SH-SY5Y (cell line): ENCODE measurements around the gene KIAA1958.

Source experiments
- GATA2 ChIP-seq: IDR thresholded peaks from 2 replicates; pipeline ENCODE4 v1.6.1; 2011; ENCODE audit warnings: mild to moderate bottlenecking, low read depth, low read length
- GATA3 ChIP-seq: IDR thresholded peaks from 2 replicates; pipeline ENCODE4 v1.6.1; 2011; ENCODE audit warnings: low read depth, mild to moderate bottlenecking, low read length, moderate library complexity

DNA sequence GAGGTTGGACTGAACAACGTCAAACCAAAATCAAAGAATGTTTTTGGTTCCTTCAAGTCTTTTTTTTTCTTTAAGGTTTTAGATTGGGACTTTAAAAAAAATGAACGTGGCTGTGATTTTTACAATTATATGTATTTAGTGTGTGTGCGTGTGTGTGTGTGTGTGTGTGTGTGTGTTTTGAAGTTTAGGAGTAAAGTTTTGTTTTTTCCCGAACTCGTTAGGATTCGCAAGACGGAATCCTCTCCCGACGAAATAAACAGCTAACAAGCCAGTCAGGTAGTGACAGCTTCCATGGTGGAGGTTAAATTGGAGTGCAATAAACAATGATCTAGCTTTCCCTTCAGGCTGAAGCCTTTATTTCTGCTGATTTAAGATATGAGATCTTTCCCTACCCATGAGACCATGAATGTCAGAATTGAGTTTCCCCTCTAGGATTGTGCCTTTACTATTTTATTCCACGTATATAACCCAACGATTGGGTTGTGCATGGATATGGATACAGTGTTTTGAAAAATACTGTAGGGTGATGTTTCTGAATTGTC, 1.2 kb downstream of the KIAA1958 start:
- peak; percentile 29; the same call in 1 of the 2 replicates for TF ChIP-seq GATA2
- TF ChIP-seq GATA3, result no peak
